Measurements from ENCODE around the gene VWA3A.

The VWA3A gene

DNA sequence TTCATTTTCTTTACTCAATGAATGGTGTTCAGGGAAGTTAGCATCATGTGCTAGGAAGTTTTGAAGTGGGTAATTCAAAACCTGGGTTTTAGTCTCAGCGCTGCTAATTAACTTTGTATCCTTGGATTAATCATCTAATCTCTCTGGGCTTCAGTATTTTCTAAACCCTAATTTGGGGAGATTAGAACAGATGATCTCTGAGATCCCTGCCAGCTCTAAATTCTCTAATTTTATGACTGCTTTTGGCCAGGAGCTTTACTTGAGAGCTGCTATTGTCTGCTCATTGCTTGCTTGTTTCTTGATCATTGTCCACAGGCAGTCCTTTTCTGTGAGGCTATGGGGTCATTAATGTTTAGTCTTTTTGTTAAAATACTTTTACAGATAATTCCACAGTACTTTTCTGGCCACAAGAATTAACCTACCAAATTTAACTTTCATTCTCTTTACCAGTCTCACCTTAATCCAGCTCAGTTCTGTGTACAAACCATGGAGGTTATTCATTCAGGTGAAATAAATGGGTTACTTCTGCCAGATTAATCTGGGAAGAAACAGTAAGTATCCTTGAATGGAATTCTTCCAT, 28.4 kb upstream of the VWA3A start:
- Histone ChIP-seq H3K4me3 (ENCODE audit: low read depth in 1 of 5, low read length in 5 of 5) (no peak overlapping the region), H3K27me3 (ENCODE audit: control insufficient read depth in 5 of 5, insufficient read depth in 4 of 5, low read length in 5 of 5) (no peaks in the 10 kb centered on the region), H3K9me3 (ENCODE audit: control insufficient read depth in 5 of 5, low read length in 5 of 5) (peaks cover 0 to 4% (median 0%) of the 10 kb centered on the region in 5 donors), H3K36me3 (ENCODE audit: control insufficient read depth in 5 of 5, insufficient read depth in 5 of 5, low read length in 5 of 5) (peaks cover 0 to 4% (median 0%) of the 10 kb centered on the region in 5 donors), H3K9ac (ENCODE audit: low read length in 5 of 5) (no peak overlapping the region), H3K27ac (ENCODE audit: low read depth, low read length) (no peak overlapping the region), H3K4me1 (ENCODE audit: control insufficient read depth in 5 of 5, insufficient read depth in 5 of 5, low read length in 5 of 5) (no peaks in the 10 kb centered on the region)

DNA sequence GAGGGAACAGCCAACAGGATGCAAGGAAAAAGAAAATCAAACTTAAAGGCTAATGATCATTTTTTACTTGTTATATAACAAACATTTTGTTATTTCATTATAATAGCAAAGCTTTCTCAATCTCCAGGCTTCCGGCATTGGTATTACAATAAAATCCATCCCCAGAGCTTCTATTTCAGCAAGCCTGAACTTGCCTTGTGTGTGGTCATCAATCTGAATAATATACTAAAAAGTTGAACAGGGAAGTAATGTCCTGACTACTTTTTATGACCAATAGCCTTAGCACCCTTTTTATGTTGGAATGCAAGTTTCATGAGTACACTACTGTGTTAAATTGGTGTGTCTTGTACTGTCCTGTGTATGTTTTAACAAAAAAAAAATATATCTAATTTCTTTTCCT, 27.1 kb upstream of the VWA3A start:
- no peak overlapping the region for H3K4me3 ChIP-seq (ENCODE audit: low read depth in 1 of 5, low read length in 5 of 5)
- H3K4me1 ChIP-seq (ENCODE audit: control insufficient read depth in 5 of 5, insufficient read depth in 5 of 5, low read length in 5 of 5) = peaks cover 0 to 3% (median 2%) of the 10 kb centered on the region in 5 donors
- H3K36me3 ChIP-seq (ENCODE audit: control insufficient read depth in 5 of 5, insufficient read depth in 5 of 5, low read length in 5 of 5) = peaks cover 0 to 4% (median 0%) of the 10 kb centered on the region in 5 donors
- H3K9ac ChIP-seq (ENCODE audit: low read length in 5 of 5) = no peak overlapping the region
- H3K27me3 ChIP-seq (ENCODE audit: control insufficient read depth in 5 of 5, insufficient read depth in 4 of 5, low read length in 5 of 5) = no peaks in the 10 kb centered on the region
- H3K9me3 ChIP-seq (ENCODE audit: control insufficient read depth in 5 of 5, low read length in 5 of 5) = peaks cover 0 to 4% (median 0%) of the 10 kb centered on the region in 5 donors
- no peak overlapping the region for H3K27ac ChIP-seq (ENCODE audit: low read depth, low read length)

DNA sequence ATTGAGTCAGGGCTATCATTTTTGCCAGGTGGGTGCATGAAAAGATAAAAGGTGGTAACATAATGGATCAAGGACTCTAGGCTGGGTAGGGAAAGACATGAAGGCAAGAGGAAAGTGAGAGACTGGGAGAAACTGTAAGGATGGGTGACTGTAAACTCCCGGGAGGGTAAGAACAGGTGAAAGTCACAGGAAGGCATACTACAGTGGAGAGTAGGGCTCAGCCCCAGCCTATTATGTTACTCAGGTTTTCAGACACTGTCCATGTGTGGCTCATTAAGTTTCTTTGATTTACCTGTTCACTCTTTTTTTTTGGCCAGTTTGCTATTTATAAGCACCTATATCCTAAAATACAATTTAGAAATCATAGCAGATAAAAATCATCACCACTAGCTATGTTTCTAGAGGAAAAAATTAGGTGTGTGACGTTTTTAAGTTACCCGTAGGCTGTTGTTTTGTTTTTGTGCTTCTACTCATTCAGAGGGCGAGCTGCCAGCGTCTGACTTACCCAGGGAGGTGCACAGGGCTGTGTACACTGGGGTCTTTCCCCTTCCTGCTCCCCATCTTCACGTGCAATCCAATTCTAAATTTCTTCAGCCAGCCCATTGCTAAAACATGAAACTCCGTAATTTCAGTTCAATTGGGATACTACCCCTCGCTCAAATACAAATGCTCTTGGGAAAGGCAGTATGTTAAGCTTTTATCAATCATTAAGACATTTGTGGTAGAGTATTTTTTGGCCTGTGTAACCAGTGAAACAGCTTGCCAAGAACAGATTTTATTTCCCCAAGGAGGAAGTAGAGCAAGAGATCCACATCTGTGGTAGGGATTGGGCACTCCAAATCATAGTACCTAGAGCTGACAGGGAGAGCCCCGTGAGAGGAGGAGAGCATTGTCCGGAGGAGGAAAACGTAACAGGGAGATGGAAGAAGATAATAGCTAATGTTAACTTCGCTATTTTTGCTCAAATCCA, 21.7 kb upstream of the VWA3A start:
- peaks cover 0 to 4% (median 0%) of the 10 kb centered on the region in 5 donors for H3K9me3 ChIP-seq (ENCODE audit: control insufficient read depth in 5 of 5, low read length in 5 of 5)
- H3K9ac ChIP-seq (ENCODE audit: low read length in 5 of 5) = peak overlapping the region in 2 of 5 donors; percentile 9
- H3K36me3 ChIP-seq (ENCODE audit: control insufficient read depth in 5 of 5, insufficient read depth in 5 of 5, low read length in 5 of 5) = no peaks in the 10 kb centered on the region
- peaks cover 8 to 17% (median 13%) of the 10 kb centered on the region in 5 donors for H3K4me1 ChIP-seq (ENCODE audit: control insufficient read depth in 5 of 5, insufficient read depth in 5 of 5, low read length in 5 of 5)
- no peaks in the 10 kb centered on the region for H3K27me3 ChIP-seq (ENCODE audit: control insufficient read depth in 5 of 5, insufficient read depth in 4 of 5, low read length in 5 of 5)
- H3K4me3 ChIP-seq (ENCODE audit: low read depth in 1 of 5, low read length in 5 of 5) = peak overlapping the region in 3 of 5 donors; percentile 9 to 54 (median 29)
- H3K27ac ChIP-seq (ENCODE audit: low read depth, low read length) = peak overlapping the region; percentile 19

DNA sequence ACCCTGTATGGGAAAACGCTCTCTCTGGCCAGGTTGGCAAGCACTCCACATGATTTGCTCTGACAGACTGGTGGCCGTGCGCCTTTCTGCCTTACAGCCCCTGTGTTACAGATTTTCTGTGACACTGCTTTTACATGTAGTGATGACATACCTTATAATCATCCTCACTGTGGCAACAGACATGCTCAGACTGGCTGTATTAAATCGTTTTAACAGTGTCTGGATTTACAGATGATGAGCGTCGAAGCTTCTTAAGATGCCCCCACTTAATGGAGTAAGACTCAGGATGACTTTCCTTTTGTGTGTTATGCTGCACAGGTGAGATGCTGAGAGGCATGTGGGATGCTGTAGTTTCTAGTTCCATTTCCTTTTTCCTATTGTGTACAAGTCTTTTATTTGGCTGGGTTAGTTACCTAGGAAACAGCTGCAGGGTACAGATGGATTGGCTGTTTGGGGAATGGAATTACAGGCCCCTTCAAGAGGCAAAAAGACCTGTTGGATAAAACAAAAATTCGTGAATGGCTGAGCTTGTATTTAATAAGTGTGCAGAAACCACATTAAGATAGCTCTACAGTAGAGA, 20.9 kb upstream of the VWA3A start:
- H3K9me3 ChIP-seq (ENCODE audit: control insufficient read depth in 5 of 5, low read length in 5 of 5) = peaks cover 0 to 2% (median 0%) of the 10 kb centered on the region in 5 donors
- no peaks in the 10 kb centered on the region for H3K27me3 ChIP-seq (ENCODE audit: control insufficient read depth in 5 of 5, insufficient read depth in 4 of 5, low read length in 5 of 5)
- peak overlapping the region in 1 of 5 donors; percentile 9 for H3K9ac ChIP-seq (ENCODE audit: low read length in 5 of 5)
- H3K27ac ChIP-seq (ENCODE audit: low read depth, low read length) = peak overlapping the region; percentile 19
- peak overlapping the region in 3 of 5 donors; percentile 9 to 54 (median 29) for H3K4me3 ChIP-seq (ENCODE audit: low read depth in 1 of 5, low read length in 5 of 5)
- peaks cover 8 to 17% (median 13%) of the 10 kb centered on the region in 5 donors for H3K4me1 ChIP-seq (ENCODE audit: control insufficient read depth in 5 of 5, insufficient read depth in 5 of 5, low read length in 5 of 5)
- H3K36me3 ChIP-seq (ENCODE audit: control insufficient read depth in 5 of 5, insufficient read depth in 5 of 5, low read length in 5 of 5) = peaks cover 0 to 3% (median 0%) of the 10 kb centered on the region in 5 donors

DNA sequence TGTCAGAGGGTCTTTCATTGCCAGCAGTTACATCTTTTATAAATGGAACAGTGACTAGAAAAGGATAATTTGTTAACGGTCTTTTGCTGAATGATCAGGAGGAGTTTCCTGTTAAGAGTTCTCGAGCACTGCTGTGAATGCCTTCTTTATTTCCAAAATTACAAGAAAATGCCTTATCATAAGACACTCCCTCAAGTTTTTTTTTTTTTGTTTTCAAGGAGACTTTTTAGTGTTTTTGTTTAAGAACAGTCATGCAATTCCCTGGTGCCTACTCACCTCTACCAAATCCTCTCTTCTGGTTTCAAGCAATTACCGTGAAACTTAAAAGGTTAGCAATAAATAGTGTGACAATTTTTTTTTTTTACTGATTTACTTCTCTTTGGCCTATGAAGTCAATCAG, 19.0 kb upstream of the VWA3A start:
- Histone ChIP-seq H3K4me3 (ENCODE audit: low read depth in 1 of 5, low read length in 5 of 5) (no peak overlapping the region), H3K36me3 (ENCODE audit: control insufficient read depth in 5 of 5, insufficient read depth in 5 of 5, low read length in 5 of 5) (peaks cover 0 to 5% (median 0%) of the 10 kb centered on the region in 5 donors), H3K9ac (ENCODE audit: low read length in 5 of 5) (no peak overlapping the region), H3K27me3 (ENCODE audit: control insufficient read depth in 5 of 5, insufficient read depth in 4 of 5, low read length in 5 of 5) (no peaks in the 10 kb centered on the region), H3K4me1 (ENCODE audit: control insufficient read depth in 5 of 5, insufficient read depth in 5 of 5, low read length in 5 of 5) (peaks cover 8 to 18% (median 14%) of the 10 kb centered on the region in 5 donors), H3K9me3 (ENCODE audit: control insufficient read depth in 5 of 5, low read length in 5 of 5) (no peaks in the 10 kb centered on the region), H3K27ac (ENCODE audit: low read depth, low read length) (no peak overlapping the region)

- no peaks in the 10 kb centered on the region for H3K9me3 ChIP-seq (ENCODE audit: control insufficient read depth in 5 of 5, low read length in 5 of 5)
Measured at GRCh38 chr16:22075043-22075757, 17.1 kb upstream of the VWA3A start.

DNA sequence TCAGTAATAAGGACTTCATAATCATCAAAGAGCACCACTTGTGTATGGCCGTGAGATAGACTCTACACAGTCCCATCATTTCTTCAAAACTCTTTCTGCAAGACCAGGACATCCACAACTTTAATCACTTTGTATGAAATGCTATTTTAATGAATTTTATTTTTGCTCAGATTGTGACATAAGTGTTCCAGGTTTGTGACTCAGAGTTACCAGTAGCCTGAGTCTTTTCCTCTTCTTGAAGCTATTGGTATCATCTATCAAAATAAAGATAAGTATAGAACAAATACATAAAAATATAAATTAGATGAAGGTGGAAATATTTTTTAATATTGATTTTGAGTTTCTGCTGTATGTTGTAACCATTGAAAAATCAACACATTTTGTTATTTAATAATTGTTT, 16.6 kb upstream of the VWA3A start:
- H3K27ac ChIP-seq (ENCODE audit: low read depth, low read length) = no peak overlapping the region
- no peaks in the 10 kb centered on the region for H3K27me3 ChIP-seq (ENCODE audit: control insufficient read depth in 5 of 5, insufficient read depth in 4 of 5, low read length in 5 of 5)
- no peak overlapping the region for H3K4me3 ChIP-seq (ENCODE audit: low read depth in 1 of 5, low read length in 5 of 5)
- H3K9me3 ChIP-seq (ENCODE audit: control insufficient read depth in 5 of 5, low read length in 5 of 5) = no peaks in the 10 kb centered on the region
- peaks cover 6 to 11% (median 7%) of the 10 kb centered on the region in 5 donors for H3K4me1 ChIP-seq (ENCODE audit: control insufficient read depth in 5 of 5, insufficient read depth in 5 of 5, low read length in 5 of 5)
- no peak overlapping the region for H3K9ac ChIP-seq (ENCODE audit: low read length in 5 of 5)
- H3K36me3 ChIP-seq (ENCODE audit: control insufficient read depth in 5 of 5, insufficient read depth in 5 of 5, low read length in 5 of 5) = peaks cover 0 to 5% (median 2%) of the 10 kb centered on the region in 5 donors

More at GRCh38 chr16:22075043-22075757, 17.1 kb upstream of the VWA3A start:
- Histone ChIP-seq H3K9ac (ENCODE audit: low read length in 5 of 5) (no peak overlapping the region), H3K4me3 (ENCODE audit: low read depth in 1 of 5, low read length in 5 of 5) (no peak overlapping the region), H3K27ac (ENCODE audit: low read depth, low read length) (no peak overlapping the region), H3K36me3 (ENCODE audit: control insufficient read depth in 5 of 5, insufficient read depth in 5 of 5, low read length in 5 of 5) (peaks cover 0 to 5% (median under 1%) of the 10 kb centered on the region in 5 donors), H3K4me1 (ENCODE audit: control insufficient read depth in 5 of 5, insufficient read depth in 5 of 5, low read length in 5 of 5) (peaks cover 8 to 16% (median 13%) of the 10 kb centered on the region in 5 donors), H3K27me3 (ENCODE audit: control insufficient read depth in 5 of 5, insufficient read depth in 4 of 5, low read length in 5 of 5) (no peaks in the 10 kb centered on the region)

DNA sequence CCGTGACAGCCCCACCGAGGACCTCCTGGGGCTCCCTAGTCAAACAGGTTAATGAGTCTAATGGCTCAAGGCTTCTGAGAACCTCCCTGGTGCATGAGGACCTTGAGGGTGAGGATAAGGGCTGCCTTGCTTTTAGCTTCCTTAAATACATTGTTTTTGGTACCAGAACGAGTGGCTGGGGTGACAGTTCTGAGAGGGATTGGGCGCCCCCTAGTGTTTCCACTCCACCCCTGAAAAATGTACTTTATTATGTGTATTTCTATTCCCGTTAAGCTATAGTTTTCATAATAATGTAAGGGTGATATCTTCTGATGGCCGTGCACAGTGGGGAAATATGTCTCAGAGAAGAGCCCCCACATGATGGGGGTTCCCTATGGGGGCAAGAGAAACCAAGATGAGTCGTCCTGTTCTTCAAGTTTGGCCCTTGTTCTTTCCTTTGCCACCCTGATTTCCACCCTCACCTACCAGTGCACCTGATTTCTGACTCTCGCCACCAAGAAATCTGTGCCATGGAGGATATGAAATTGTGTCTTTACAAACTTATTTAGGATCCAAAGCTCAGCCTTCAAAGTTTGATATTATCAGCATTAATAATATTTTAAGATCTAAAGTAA, 14.5 kb upstream of the VWA3A start:
- no peaks in the 10 kb centered on the region for H3K9me3 ChIP-seq (ENCODE audit: control insufficient read depth in 5 of 5, low read length in 5 of 5)
- no peaks in the 10 kb centered on the region for H3K27me3 ChIP-seq (ENCODE audit: control insufficient read depth in 5 of 5, insufficient read depth in 4 of 5, low read length in 5 of 5)
- no peak overlapping the region for H3K9ac ChIP-seq (ENCODE audit: low read length in 5 of 5)
- no peak overlapping the region for H3K4me3 ChIP-seq (ENCODE audit: low read depth in 1 of 5, low read length in 5 of 5)
- peaks cover 0 to 5% (median 2%) of the 10 kb centered on the region in 5 donors for H3K36me3 ChIP-seq (ENCODE audit: control insufficient read depth in 5 of 5, insufficient read depth in 5 of 5, low read length in 5 of 5)
- H3K4me1 ChIP-seq (ENCODE audit: control insufficient read depth in 5 of 5, insufficient read depth in 5 of 5, low read length in 5 of 5) = peaks cover 0 to 5% (median 0%) of the 10 kb centered on the region in 5 donors
- H3K27ac ChIP-seq (ENCODE audit: low read depth, low read length) = no peak overlapping the region

DNA sequence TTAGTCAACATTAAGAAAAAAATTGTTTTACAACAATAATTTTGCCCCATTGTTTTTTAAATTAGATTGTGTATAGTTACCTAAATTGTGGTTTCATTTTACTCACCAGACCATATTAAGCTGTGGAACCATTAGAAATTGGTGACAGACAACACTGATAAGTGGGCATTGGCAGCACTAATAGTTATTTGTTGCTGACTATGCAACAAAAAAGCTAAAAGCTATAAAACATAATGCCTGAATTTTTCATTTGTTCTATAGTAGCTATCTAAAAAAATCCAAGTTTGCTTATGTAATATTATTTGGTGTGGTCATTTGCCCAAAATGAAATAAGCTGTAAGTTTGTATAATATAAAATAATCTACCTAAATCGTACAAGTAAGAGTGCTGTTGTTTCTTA, 13.7 kb upstream of the VWA3A start:
- Histone ChIP-seq H3K4me1 (ENCODE audit: control insufficient read depth in 5 of 5, insufficient read depth in 5 of 5, low read length in 5 of 5) (peaks cover 0 to 5% (median 0%) of the 10 kb centered on the region in 5 donors), H3K27ac (ENCODE audit: low read depth, low read length) (no peak overlapping the region), H3K36me3 (ENCODE audit: control insufficient read depth in 5 of 5, insufficient read depth in 5 of 5, low read length in 5 of 5) (peaks cover 0 to 5% (median 2%) of the 10 kb centered on the region in 5 donors), H3K9me3 (ENCODE audit: control insufficient read depth in 5 of 5, low read length in 5 of 5) (no peaks in the 10 kb centered on the region), H3K9ac (ENCODE audit: low read length in 5 of 5) (no peak overlapping the region), H3K27me3 (ENCODE audit: control insufficient read depth in 5 of 5, insufficient read depth in 4 of 5, low read length in 5 of 5) (no peaks in the 10 kb centered on the region), H3K4me3 (ENCODE audit: low read depth in 1 of 5, low read length in 5 of 5) (no peak overlapping the region)

All from subcutaneous abdominal adipose tissue (tissue), 5 donors.